SU-DHL-6 (cell line): ENCODE data around the gene PFKL.

Experiments used
- H2AFZ ChIP-seq: fragments of 200-600 bp; sonication (generic); 2 replicates; pipeline ENCODE4 v1.6.1; 2014; ENCODE audit warnings: low read depth, mild to moderate bottlenecking, moderate library complexity, mixed read lengths, antibody characterized with exemption, low read length; ENCODE audit not compliant: severe bottlenecking
- H3F3A ChIP-seq: fragments of 200-600 bp; shearing (Covaris generic); 2 replicates; pipeline ENCODE4 v1.6.0; 2016; ENCODE audit warnings: antibody characterized with exemption, mild to moderate bottlenecking; ENCODE audit not compliant: insufficient read depth
- H3K27ac ChIP-seq: fragments of 200-600 bp; sonication (generic); 2 replicates; pipeline ENCODE4 v1.5.1; 2016; ENCODE audit warnings: low read depth, mild to moderate bottlenecking, low read length, moderate library complexity, mixed read lengths
- H3K27me3 ChIP-seq: fragments of 200-600 bp; sonication (generic), shearing (Covaris generic); 2 replicates; pipeline ENCODE4 v1.6.0; 2014; ENCODE audit warnings: mild to moderate bottlenecking, low read length
- H3K36me3 ChIP-seq: fragments of 200-600 bp; sonication (generic); 2 replicates; pipeline ENCODE4 v1.6.1; 2014; ENCODE audit warnings: mild to moderate bottlenecking, low read length, mixed read lengths
- H3K4me2 ChIP-seq: fragments of 300-600, 200-600 bp; shearing (Covaris generic), sonication (generic); 2 replicates; pipeline ENCODE4 v1.6.0; 2014; ENCODE audit warnings: low read length, low read depth, mild to moderate bottlenecking; ENCODE audit not compliant: poor library complexity, severe bottlenecking
- H3K4me3 ChIP-seq: fragments of 200-600 bp; sonication (generic); 2 replicates; pipeline ENCODE4 v1.5.1; 2014; ENCODE audit warnings: antibody characterized with exemption, low read length, mild to moderate bottlenecking, mixed read lengths; ENCODE audit not compliant: insufficient read depth, poor library complexity, severe bottlenecking
- H3K79me2 ChIP-seq: fragments of 200-600 bp; sonication (generic); 2 replicates; pipeline ENCODE4 v1.6.1; 2014; ENCODE audit warnings: mild to moderate bottlenecking, low read length, moderate library complexity; ENCODE audit not compliant: insufficient read depth
- H3K9ac ChIP-seq: fragments of 200-600 bp; sonication (generic); 2 replicates; pipeline ENCODE4 v1.7.0; 2014; ENCODE audit warnings: mild to moderate bottlenecking, low read length
- H3K9me2 ChIP-seq: fragments of 200-600 bp; sonication (generic); replicated peaks from 2 replicates; pipeline ENCODE4 v1.6.1; 2014; ENCODE audit warnings: low read length; ENCODE audit not compliant: insufficient read depth
- H3K9me3 ChIP-seq: fragments of 200-600 bp; sonication (generic); 2 replicates; pipeline ENCODE4 v1.6.1; 2014; ENCODE audit warnings: low read length, mixed read lengths; ENCODE audit not compliant: insufficient read depth
- H4K20me1 ChIP-seq: fragments of 200-600 bp; sonication (generic); 2 replicates; pipeline ENCODE4 v1.6.1; 2014; ENCODE audit warnings: low read depth, mild to moderate bottlenecking, antibody characterized with exemption, low read length, moderate library complexity, mixed read lengths
- CTCF ChIP-seq: fragments of 200-600 bp; sonication (generic); IDR thresholded peaks from one replicate; pipeline ENCODE4 v1.5.1; 2017; ENCODE audit warnings: antibody characterized with exemption, mild to moderate bottlenecking, low read length, moderate library complexity; ENCODE audit not compliant: insufficient read depth, poor library complexity, severe bottlenecking
- EZH2phosphoT487 ChIP-seq: fragments of 200-600 bp; sonication (generic), shearing (Covaris generic); conservative IDR thresholded peaks from 2 replicates; pipeline ENCODE4 v1.6.1; 2018; ENCODE audit warnings: mild to moderate bottlenecking, antibody characterized with exemption, low read length, moderate library complexity, mixed read lengths

The PFKL gene

DNA sequence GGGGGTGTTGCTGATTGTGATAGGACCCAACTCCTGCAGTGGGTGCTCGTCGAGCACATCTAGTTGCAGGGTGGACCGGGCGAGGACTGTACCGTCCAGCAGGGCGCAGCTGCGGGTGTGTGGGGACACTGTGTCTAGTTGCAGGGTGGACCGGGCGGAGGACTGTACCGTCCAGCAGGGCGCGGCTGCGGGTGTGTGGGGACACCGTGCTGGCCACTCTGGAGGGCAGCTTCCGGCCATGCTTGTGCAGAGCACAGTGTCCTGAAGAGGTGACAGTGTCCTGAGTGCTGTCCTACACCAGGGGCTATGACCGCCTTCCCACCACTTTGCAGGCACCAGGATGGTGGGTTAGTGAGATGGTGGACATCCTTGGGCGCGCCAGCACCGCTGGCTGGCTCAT lies 49.0 kb downstream of the PFKL start:
- no peaks in the 10 kb centered on the region for H3K79me2 ChIP-seq
- no peaks in the 10 kb centered on the region for H3F3A ChIP-seq
- no peaks in the 10 kb centered on the region for H3K9me3 ChIP-seq
- H3K4me3 ChIP-seq, result no peak overlapping the region
- H3K4me2 ChIP-seq, result no peak overlapping the region
- H3K9ac ChIP-seq, result no peak overlapping the region
- H2AFZ ChIP-seq, result no peak overlapping the region
- no peaks in the 10 kb centered on the region for H3K9me2 ChIP-seq
- no peaks in the 10 kb centered on the region for H3K27me3 ChIP-seq
- TF ChIP-seq CTCF (no peak), EZH2phosphoT487 (no peak)
- H4K20me1 ChIP-seq, result no peaks in the 10 kb centered on the region
- H3K27ac ChIP-seq, result no peak overlapping the region
- no peaks in the 10 kb centered on the region for H3K36me3 ChIP-seq

GRCh38 chr21:44349416-44349846 lies 49.6 kb downstream of the PFKL start:
- Histone ChIP-seq H3K9ac (no peak overlapping the region), H3K4me2 (no peak overlapping the region), H3F3A (no peaks in the 10 kb centered on the region), H3K9me3 (no peaks in the 10 kb centered on the region), H3K27ac (no peak overlapping the region), H3K27me3 (no peaks in the 10 kb centered on the region), H3K36me3 (no peaks in the 10 kb centered on the region), H3K79me2 (no peaks in the 10 kb centered on the region), H2AFZ (no peak overlapping the region), H4K20me1 (no peaks in the 10 kb centered on the region), H3K4me3 (no peak overlapping the region), H3K9me2 (no peaks in the 10 kb centered on the region)
- TF ChIP-seq EZH2phosphoT487 (no peak), CTCF (no peak)

DNA sequence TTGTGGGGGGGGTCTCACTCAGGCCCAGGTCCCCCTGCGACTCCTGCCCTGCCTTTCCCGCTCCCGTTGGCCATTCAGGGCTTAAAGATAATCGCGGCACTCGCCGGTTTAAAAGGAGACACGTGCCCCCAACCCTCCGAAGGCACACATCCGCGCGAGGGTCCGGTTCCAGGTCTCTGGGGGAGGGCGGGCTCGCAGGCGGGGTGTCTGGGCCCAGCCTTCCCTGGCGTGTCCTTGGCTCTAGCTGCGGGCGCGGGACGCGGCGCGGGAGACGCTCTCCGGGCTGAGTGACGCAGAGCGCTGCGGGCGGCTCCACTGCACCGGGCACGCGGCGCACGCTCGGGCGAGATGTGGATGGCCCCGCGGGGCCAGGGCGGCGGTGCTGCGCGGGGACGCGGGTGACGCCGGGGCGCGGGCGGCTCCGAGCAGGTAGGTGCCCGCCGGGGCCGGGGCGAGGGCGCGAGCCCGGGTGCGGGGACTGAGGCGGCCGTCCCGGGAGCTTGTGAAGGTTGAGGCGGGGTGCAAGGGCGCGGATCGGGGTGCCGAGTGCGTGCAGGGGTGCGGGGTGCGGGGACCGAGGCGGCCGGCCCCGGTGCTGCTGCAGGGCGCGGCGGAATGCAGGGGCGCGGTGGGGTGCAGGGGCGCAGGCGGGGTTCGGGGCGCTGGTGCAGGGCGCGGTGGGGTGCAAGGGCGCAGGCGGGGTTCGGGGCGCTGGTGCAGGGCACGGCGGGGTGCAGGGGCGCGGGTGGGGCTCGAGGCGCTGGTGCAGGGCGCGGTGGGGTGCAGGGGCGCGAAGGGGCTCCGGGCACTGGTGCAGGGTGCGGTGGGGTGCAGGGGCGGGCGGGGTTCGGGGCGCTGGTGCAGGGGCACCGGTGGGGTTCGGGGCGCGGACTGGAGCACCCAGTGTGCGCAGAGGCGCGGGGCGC lies 50.3 kb downstream of the PFKL start:
- no peak overlapping the region for H3K4me3 ChIP-seq
- H3K36me3 ChIP-seq, result no peaks in the 10 kb centered on the region
- no peak overlapping the region for H3K9ac ChIP-seq
- H3K79me2 ChIP-seq, result no peaks in the 10 kb centered on the region
- no peak overlapping the region for H3K4me2 ChIP-seq
- H3K27me3 ChIP-seq, result no peaks in the 10 kb centered on the region
- H4K20me1 ChIP-seq, result no peaks in the 10 kb centered on the region
- no peaks in the 10 kb centered on the region for H3K9me2 ChIP-seq
- H3K27ac ChIP-seq, result no peak overlapping the region
- no peak for TF ChIP-seq CTCF
- H2AFZ ChIP-seq, result no peak overlapping the region
- H3F3A ChIP-seq, result no peaks in the 10 kb centered on the region
- no peaks in the 10 kb centered on the region for H3K9me3 ChIP-seq
